Activated CD8-positive, alpha-beta memory T cell treated with anti-CD3 and anti-CD28 coated beads, Interleukin-2, amount 50 U/mL, for 1 hour (primary cell): ENCODE results near the gene SLC27A2.
"Not testable (repeated sequence)": the region's sequence is repeated elsewhere in the genome, so short reads cannot be mapped to it uniquely, and the experiment has no call there.

Experiments used
- DNase-seq: peaks from one replicate; pipeline ENCODE4 v3.0.0-alpha.2; 2020; ENCODE audit errors: extremely low read depth

SLC27A2 gene

GRCh38 chr15:50181969-50182218, at the start of gene SLC27A2:
Gene SLC27A2, plus strand, starts transcription at chr15:50182196. Its CDS starts 232 bp downstream, at chr15:50182428.
- no peak for DNase-seq

DNA sequence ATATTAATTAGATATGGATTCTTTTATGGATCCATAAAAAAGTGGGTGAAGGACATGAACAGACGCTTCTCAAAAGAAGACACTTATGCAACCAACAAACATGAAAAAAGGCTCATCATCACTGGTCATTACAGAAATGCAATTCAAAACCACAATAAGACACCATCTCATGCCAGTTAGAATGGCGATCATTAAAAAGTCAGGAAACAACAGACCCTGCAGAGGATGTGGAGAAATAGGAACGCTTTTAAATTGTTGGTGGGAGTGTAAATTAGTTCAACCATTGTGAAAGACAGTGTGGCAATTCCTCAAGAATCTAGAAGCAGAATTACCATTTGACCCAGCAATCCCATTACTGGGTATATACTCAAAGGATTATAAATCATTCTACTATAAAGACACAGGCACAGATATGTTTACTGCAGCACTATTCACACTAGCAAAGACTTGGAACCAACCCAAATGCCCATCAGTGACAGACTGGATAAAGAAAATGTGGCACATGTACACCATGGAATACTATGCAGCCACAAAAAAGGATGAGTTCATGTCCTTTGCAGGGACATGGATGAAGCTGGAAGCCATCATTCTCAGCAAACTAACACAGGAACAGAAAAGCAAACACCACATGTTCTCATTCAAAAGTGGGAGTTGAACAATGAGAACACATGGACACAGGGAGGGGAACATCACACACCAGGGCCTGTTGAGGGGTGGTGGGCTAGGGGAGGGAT, 49.6 kb upstream of the SLC27A2 start:
- not testable (repeated sequence) for DNase-seq

GRCh38 chr15:50134524-50135024, 47.4 kb upstream of the SLC27A2 start:
- DNase-seq: no peak

DNA sequence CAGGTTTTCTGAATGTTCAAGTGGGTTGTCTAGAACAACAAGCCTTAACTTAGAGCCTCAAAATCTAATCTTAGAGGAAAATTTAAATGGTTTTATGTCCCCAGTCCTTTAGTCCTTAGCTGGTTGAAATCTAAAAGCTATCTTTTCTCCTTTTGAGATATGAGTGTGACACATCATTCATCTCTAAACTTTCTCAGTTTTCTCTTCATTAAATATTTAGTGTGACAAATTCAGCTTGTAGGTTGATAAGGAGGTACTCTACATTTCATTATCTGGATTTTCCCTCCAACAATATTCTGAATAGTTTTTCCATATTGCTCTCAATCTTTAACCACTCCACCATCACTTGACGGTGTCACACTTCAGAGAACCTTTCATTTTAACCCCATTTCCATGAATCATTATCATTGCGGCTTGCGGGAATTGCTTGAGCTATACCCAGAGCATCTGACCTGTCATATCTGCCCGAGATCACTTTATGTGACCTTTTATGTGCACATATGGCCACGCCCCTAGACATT, 46.9 kb upstream of the SLC27A2 start:
- DNase-seq: no peak

DNA sequence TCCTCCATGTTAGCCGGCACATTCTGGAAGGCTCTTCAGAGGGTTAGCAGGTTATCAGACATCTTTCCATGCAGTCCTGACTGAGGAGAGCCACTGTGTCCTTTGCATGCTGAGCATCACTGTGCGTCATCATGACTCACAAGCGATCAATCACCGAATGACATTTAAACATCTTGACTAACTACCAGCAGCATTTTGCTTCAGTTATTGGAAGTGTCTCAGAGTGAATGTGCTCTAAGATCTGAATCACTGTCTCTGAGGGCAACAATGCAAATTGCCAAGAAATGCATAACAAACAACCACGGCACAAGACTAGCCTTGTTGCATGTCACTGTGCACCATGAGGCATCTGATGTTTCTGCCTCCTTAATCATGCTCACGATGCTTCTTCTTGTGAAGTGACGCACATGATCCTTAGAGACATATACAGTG, 44.6 kb upstream of the SLC27A2 start:
- DNase-seq: no peak

GRCh38 chr15:50137893-50138292, 44.1 kb upstream of the SLC27A2 start:
- DNase-seq: no peak

- no peak for DNase-seq
Observed at GRCh38 chr15:50138391-50138790, 43.6 kb upstream of the SLC27A2 start.

DNA sequence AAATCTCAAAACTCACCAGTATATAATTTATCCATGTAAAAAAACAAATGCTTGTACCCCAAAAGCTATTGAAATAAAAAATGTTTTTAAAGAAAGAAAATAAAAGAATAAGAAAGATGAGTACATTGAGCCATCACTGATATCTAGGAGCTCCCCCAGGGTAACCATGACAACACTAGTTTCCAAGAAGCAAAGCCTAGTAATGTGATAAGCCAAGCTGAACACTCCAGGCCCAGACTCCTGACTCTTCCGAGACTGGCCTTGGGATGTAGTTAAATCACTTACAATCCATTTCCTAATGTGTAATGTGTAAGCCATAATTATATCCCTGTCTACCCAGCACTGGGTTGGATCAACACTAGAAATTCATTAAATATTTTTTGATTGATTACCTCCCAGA, 41.9 kb upstream of the SLC27A2 start:
- no peak for DNase-seq

GRCh38 chr15:50140983-50141382, 41.0 kb upstream of the SLC27A2 start:
- DNase-seq: no peak

GRCh38 chr15:50141856-50142255, 40.1 kb upstream of the SLC27A2 start:
- no peak for DNase-seq

- DNase-seq: no peak
Observed at GRCh38 chr15:50143255-50143860, 38.6 kb upstream of the SLC27A2 start.

GRCh38 chr15:50144341-50145120, 37.5 kb upstream of the SLC27A2 start:
- DNase-seq: no peak

GRCh38 chr15:50145451-50145872, 36.5 kb upstream of the SLC27A2 start:
- DNase-seq: no peak

DNA sequence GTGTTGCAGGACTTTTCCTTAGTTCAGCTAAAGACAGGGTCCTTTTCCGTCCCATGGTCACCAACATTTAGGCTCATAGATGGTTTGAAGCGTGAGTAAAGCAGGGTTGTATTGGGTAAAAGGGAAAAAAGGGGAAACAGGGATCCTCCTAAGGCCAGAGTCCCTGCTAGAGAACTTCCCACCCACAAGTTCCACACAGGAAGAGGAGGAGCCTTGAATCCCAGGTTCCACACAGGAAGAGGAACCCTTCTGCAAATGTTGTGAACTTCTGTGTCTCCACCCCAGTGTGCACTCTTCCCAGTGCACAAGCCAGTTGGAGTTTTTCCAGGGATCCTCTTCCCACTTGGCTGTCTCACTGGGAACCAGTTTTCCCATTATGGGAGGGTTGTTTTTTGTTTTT, 35.4 kb upstream of the SLC27A2 start:
- DNase-seq: no peak

DNA sequence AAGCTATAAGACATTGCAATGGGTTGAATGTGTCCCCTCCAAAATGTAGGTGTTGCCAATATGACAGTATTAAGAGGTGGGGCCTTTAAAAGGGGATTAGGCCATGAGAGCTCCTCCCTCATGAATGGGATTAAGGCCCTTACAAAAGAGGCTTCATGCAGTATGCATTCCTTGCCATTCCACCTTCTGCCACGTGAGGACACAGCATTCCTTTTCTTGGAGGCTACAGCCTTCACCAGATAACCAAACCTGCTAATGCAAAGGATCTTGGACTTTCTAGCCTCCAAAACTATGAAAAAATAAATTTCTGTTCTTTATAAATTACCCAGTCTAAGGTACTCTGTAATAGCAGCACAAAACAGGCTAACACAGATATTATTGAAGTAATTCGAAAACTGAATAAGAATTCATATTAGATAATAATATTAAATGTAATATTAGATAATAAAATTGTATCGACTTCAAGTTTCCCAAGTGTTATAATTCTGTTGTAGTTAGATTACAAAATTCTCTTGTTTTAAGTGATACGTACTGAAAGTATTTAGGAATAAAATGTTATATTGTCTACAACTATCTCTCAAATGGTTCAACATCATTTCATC, 33.5 kb upstream of the SLC27A2 start:
- DNase-seq: no peak

- DNase-seq: no peak
Observed at GRCh38 chr15:50149090-50149489, 32.9 kb upstream of the SLC27A2 start.

GRCh38 chr15:50150349-50150748, 31.6 kb upstream of the SLC27A2 start:
- no peak for DNase-seq

GRCh38 chr15:50150851-50151250, 31.1 kb upstream of the SLC27A2 start:
- no peak for DNase-seq

GRCh38 chr15:50151476-50151875, 30.5 kb upstream of the SLC27A2 start:
- DNase-seq: no peak

DNA sequence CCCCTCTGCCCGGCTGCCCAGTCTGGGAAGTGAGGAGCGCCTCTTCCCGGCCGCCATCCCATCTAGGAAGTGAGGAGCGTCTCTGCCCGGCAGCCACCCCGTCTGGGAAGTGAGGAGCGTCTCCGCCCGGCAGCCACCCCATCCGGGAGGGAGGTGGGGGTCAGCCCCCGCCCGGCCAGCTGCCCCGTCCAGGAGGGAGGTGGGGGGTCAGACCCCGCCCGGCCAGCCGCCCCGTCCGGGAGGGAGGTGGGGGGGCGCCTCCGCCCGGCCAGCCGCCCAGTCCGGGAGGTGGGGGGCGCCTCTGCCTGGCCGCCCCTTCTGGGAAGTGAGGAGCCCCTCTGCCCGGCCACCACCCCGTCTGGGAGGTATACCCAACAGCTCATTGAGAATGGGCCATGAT, 23.8 kb upstream of the SLC27A2 start:
- DNase-seq: not testable (repeated sequence)

DNA sequence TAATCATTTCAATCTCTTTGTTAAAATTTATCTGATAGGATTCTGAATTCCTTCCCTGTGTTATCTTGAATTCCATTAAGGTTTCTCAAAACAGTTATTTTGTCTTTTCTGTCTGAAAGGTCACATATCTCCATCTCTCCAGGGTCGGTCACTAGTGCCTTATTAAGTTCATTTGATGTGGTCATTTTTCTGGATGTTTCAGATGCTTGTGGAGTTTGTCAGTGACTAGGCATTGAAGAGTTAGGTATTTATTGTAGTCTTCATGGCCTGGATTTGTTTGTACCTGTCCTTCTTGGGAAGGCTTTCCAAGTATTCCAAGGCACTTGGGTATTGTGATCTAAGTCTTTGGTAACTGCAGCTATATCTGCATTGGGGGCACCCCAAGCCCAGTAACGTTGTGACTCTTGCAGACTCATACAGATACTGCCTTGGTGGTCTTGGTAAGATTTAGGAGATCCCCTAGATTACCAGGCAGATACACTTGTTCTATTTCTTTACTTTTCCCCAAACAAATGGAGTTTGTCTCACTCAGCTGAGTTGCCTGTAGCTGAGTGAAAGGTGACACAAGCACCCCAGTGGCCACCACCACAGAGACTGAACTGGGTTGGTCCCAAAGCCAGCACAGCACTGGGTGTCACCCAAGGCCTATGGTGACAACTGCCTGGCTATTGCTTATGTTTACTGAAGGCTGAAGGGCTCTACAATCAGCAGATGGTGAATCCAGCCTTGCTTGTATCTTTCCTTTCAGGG, 18.9 kb upstream of the SLC27A2 start:
- no peak for DNase-seq
